ENCODE results near the gene SLC35F3. TPM values are rescaled to one million over a fixed set of nuclear protein-coding genes. Genes with fewer than 3 reads are reported as not detected.
"Not testable (repeated sequence)": the region's sequence is repeated elsewhere in the genome, so short reads cannot be mapped to it uniquely, and the experiment has no call there.

SLC35F3 gene
- polyA plus RNA-seq, 1 experiment, result 0.06 TPM

DNA sequence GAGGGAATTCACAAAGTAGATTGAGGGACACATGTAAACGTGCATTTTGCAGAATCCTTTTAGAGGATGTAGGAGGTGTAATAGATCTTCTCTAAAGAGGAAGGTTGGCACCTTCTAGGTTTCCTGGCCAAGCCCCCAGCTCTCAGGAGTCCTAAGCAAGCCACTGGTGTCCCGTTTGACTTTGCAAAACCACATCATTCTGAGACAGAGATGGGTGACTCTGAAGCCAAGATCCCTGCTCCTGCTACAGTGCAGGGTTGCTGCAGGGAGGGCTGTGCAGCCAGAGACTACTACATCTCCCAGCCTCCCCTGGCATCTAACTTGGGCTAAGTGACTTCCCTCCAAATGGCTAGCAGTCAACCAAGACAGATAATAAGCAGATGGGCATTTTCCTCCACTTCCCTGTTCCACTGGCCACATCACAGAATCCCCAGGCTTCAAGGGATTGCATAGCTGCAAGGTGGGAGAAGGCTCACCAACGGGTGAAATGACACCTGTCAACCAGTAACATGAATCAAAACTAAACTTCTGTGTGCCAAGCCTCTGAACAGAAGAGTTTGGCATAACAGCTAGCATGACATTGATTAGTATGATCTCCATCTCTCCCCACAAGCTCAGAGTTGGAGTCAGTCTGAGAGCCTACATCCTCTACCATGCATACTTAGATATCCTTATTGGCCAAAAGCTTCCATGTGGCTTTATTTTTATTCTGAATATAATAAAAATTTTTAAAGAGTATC is 339.2 kb downstream of the SLC35F3 start:
- H3K27me3 ChIP-seq (ENCODE audit: control insufficient read depth, insufficient read depth, low read length), result no peaks in the 10 kb centered on the region
- ChIA-PET CTCF (no interaction called here), POLR2A (no interaction called here)
- DNase-seq (ENCODE audit: low read depth), result no peak
- TF ChIP-seq, protein P1, sequence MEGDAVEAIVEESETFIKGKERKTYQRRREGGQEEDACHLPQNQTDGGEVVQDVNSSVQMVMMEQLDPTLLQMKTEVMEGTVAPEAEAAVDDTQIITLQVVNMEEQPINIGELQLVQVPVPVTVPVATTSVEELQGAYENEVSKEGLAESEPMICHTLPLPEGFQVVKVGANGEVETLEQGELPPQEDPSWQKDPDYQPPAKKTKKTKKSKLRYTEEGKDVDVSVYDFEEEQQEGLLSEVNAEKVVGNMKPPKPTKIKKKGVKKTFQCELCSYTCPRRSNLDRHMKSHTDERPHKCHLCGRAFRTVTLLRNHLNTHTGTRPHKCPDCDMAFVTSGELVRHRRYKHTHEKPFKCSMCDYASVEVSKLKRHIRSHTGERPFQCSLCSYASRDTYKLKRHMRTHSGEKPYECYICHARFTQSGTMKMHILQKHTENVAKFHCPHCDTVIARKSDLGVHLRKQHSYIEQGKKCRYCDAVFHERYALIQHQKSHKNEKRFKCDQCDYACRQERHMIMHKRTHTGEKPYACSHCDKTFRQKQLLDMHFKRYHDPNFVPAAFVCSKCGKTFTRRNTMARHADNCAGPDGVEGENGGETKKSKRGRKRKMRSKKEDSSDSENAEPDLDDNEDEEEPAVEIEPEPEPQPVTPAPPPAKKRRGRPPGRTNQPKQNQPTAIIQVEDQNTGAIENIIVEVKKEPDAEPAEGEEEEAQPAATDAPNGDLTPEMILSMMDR (IDR thresholded peaks at IDR 0.05; ENCODE audit: insufficient read depth, low read depth, low read length), result no peak
- H3K4me3 ChIP-seq (ENCODE audit: low read depth, low read length), result no peak overlapping the region
- no peaks in the 10 kb centered on the region for H3K36me3 ChIP-seq (ENCODE audit: control insufficient read depth, insufficient read depth, low read length)

DNA sequence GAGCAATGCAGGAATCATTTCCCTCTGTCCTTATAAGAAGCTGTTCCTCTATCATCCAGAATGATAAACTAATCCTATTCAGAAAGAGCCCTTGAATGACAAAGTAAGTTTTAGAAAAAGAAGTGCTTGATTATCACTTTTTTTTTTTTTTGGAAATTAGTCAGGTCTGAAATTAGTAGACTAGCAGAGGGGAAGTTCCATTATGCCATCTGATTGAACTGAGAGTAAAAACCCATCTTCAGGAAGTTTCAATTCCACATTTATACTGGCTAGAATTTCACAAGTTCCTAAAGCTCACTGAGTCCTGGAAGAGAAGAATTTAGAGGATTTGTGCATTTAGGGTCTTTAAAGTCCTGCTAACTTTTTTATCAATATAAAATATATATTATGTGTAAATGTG is 340.0 kb downstream of the SLC35F3 start:
- TF ChIP-seq, protein P1 (IDR thresholded peaks at IDR 0.05; ENCODE audit: insufficient read depth, low read depth, low read length), result no peak
- POLR2A ChIA-PET, result no interaction called here
- CTCF ChIA-PET, result no interaction called here

DNA sequence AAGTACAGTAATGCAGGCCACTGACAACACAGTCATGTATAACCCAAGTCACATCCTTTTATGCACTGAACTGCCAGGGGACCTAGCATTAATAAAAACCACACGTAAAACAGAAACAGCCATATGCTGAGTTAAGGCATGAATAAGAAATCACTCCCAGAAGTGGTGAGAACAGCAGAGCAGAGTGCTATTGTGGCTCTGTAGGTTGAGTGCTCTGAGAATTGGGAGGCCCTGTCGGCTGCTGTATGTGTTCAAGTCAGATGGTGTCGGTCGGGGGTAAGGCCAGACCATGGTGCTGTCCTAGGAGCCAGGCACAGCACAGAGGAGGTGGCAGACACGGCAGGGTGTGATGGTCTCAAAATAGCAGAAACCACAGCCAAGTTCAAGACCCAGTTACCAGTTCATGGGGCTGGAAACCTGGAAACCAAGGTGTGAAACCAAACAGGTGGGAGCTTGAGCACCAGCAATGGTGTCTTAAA is 342.2 kb downstream of the SLC35F3 start:
- no peak for DNase-seq (ENCODE audit: low read depth)
- ChIA-PET POLR2A (no interaction called here), CTCF (no interaction called here)
- no peak overlapping the region for H3K4me3 ChIP-seq (ENCODE audit: low read depth, low read length)
- no peaks in the 10 kb centered on the region for H3K27me3 ChIP-seq (ENCODE audit: control insufficient read depth, insufficient read depth, low read length)
- TF ChIP-seq, protein P1 (IDR thresholded peaks at IDR 0.05; ENCODE audit: insufficient read depth, low read depth, low read length), result no peak
- H3K36me3 ChIP-seq (ENCODE audit: control insufficient read depth, insufficient read depth, low read length), result no peaks in the 10 kb centered on the region

More for the DNA sequence above, 340.0 kb downstream of the SLC35F3 start:
- no peak overlapping the region for H3K4me3 ChIP-seq (ENCODE audit: low read depth, low read length)
- no peaks in the 10 kb centered on the region for H3K27me3 ChIP-seq (ENCODE audit: control insufficient read depth, insufficient read depth, low read length)
- no peaks in the 10 kb centered on the region for H3K36me3 ChIP-seq (ENCODE audit: control insufficient read depth, insufficient read depth, low read length)
- DNase-seq (ENCODE audit: low read depth), result no peak

DNA sequence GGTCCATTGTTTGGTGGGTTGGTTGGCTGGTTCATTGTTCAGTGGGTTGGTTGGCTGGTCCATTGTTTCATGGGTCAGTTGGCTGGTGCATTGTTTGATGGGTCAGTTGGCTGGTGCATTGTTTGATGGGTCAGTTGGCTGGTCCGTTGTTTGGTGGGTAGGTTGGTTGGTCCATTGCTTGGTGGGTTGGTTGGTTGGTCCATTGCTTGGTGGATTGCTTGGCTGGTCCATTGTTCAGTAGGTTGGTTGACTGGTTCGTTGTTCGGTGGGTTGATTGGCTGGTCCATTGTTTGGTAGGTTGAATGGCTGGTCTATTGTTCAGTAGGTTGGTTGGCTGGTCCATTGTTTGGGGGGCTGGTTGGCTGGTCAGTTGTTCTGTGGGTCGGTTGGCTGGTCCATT is 343.3 kb downstream of the SLC35F3 start:
- DNase-seq (ENCODE audit: low read depth); H3K27me3 ChIP-seq (ENCODE audit: control insufficient read depth, insufficient read depth, low read length); POLR2A ChIA-PET; CTCF ChIA-PET; H3K4me3 ChIP-seq (ENCODE audit: low read depth, low read length); H3K36me3 ChIP-seq (ENCODE audit: control insufficient read depth, insufficient read depth, low read length): not testable (repeated sequence)

DNA sequence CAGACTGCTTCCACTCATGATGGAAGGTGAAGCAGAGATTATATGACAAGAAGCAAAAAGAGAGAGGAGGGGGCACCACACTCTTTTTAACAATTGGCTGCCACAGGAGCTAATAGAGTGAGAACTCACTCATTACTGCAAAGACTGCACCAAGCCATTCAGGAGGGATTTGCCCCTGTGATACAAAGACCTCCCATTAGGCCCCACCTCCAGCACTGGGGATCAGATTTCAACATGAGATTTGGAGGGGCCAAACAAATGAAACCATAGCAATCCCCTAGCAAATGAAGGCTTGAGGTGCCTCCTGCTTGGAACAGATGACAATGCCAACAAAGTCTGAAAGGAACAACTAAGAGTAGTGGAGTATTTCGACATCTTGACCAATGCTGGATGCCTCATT is 346.3 kb downstream of the SLC35F3 start:
- Histone ChIP-seq H3K4me3 (ENCODE audit: low read depth, low read length) (no peak overlapping the region), H3K27me3 (ENCODE audit: control insufficient read depth, insufficient read depth, low read length) (no peaks in the 10 kb centered on the region), H3K36me3 (ENCODE audit: control insufficient read depth, insufficient read depth, low read length) (no peaks in the 10 kb centered on the region)
- ChIA-PET POLR2A (no interaction called here), CTCF (no interaction called here)
- DNase-seq (ENCODE audit: low read depth), result no peak
- TF ChIP-seq, protein P1 (IDR thresholded peaks at IDR 0.05; ENCODE audit: insufficient read depth, low read depth, low read length), result no peak

DNA sequence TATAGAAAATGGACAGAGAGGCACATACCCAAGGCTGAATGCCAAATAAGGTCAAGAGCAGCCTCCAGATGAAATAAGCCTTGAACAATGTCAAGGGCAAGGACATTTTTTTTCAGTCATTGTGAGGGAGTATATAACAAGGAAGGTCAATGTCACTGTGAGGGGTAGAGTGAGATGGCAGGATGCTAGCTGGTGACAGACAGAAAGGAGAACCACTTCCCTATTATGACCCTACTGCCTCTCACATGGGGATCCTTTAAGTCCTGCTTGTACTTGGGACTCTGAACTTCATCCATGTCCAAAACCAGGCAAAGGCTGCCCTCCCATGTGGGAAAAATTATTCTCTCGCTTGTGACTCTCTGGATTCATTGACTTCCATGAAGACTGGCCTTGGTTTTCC is 349.3 kb downstream of the SLC35F3 start:
- H3K36me3 ChIP-seq (ENCODE audit: control insufficient read depth, insufficient read depth, low read length), result no peaks in the 10 kb centered on the region
- TF ChIP-seq, protein P1 (IDR thresholded peaks at IDR 0.05; ENCODE audit: insufficient read depth, low read depth, low read length), result no peak
- CTCF ChIA-PET, result no interaction called here
- DNase-seq (ENCODE audit: low read depth), result no peak
- H3K4me3 ChIP-seq (ENCODE audit: low read depth, low read length), result no peak overlapping the region
- POLR2A ChIA-PET, result no interaction called here
- H3K27me3 ChIP-seq (ENCODE audit: control insufficient read depth, insufficient read depth, low read length), result no peaks in the 10 kb centered on the region

Measured in BJ (cell line).